ENCODE data around the gene SMIM26. TPM values are rescaled to one million over a fixed set of nuclear protein-coding genes. Genes with fewer than 3 reads are reported as not detected.

SMIM26 gene
- total RNA-seq, 6 experiments from 2014 or later: 59.7 to 71.0 (median 67.7) TPM

- TF ChIP-seq, protein P1, sequence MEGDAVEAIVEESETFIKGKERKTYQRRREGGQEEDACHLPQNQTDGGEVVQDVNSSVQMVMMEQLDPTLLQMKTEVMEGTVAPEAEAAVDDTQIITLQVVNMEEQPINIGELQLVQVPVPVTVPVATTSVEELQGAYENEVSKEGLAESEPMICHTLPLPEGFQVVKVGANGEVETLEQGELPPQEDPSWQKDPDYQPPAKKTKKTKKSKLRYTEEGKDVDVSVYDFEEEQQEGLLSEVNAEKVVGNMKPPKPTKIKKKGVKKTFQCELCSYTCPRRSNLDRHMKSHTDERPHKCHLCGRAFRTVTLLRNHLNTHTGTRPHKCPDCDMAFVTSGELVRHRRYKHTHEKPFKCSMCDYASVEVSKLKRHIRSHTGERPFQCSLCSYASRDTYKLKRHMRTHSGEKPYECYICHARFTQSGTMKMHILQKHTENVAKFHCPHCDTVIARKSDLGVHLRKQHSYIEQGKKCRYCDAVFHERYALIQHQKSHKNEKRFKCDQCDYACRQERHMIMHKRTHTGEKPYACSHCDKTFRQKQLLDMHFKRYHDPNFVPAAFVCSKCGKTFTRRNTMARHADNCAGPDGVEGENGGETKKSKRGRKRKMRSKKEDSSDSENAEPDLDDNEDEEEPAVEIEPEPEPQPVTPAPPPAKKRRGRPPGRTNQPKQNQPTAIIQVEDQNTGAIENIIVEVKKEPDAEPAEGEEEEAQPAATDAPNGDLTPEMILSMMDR (IDR thresholded peaks at IDR 0.05): no peak
- DNase-seq: no peak
- Mint-ChIP-seq H3K4me3 (no peak overlapping the region), H3K27me3 (ENCODE audit: insufficient read depth) (no peaks in the 10 kb centered on the region; the same call in 1 of the 2 replicates), H3K27ac (no peak overlapping the region), H3K36me3 (ENCODE audit: low read depth) (peaks cover 14% of the 10 kb centered on the region), H3K9me3 (no peaks in the 10 kb centered on the region), H3K4me1 (ENCODE audit: low read depth) (no peaks in the 10 kb centered on the region)
These were observed 13.5 kb upstream of the SMIM26 start for GRCh38 chr20:18553746-18554145.

DNA sequence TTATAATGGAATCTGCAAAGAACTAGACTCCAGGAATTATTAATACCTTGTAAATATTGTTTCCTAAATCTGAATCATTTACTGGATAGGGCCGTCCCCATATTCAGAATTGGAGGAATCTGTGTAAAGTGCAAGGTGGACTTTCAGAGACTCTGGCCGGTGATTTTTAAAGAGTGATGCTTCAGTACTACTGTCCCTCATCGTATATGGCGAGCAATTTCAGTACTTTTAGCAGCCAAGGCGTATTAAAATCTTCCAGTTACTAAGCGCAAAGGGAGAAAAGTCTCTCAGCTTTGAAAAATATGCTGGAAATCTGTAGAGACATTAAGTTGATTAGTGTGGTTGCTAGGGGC is 483 bp downstream of the SMIM26 start:
- DNase-seq: no peak
- Mint-ChIP-seq H3K27me3 (ENCODE audit: insufficient read depth) (peaks cover 2% of the 10 kb centered on the region; the same call in 1 of the 2 replicates), H3K9me3 (no peaks in the 10 kb centered on the region), H3K27ac (peak overlapping the region; percentile 98), H3K36me3 (ENCODE audit: low read depth) (peaks cover 11% of the 10 kb centered on the region), H3K4me3 (peak overlapping the region; percentile 90), H3K4me1 (ENCODE audit: low read depth) (peaks cover 9% of the 10 kb centered on the region)
- TF ChIP-seq, protein P1 (IDR thresholded peaks at IDR 0.05): no peak

- Mint-ChIP-seq H3K4me1 (ENCODE audit: low read depth) (peaks cover 9% of the 10 kb centered on the region), H3K4me3 (no peak overlapping the region), H3K27me3 (ENCODE audit: insufficient read depth) (peaks cover 2% of the 10 kb centered on the region; the same call in 1 of the 2 replicates), H3K9me3 (no peaks in the 10 kb centered on the region), H3K36me3 (ENCODE audit: low read depth) (peaks cover 11% of the 10 kb centered on the region), H3K27ac (no peak overlapping the region)
- TF ChIP-seq, protein P1 (IDR thresholded peaks at IDR 0.05): no peak
- DNase-seq: no peak
These were observed 3.8 kb downstream of the SMIM26 start for GRCh38 chr20:18571009-18571408.

- H3K27ac Mint-ChIP-seq: no peak overlapping the region
These were observed 4.3 kb downstream of the SMIM26 start for GRCh38 chr20:18571578-18571977.

DNA sequence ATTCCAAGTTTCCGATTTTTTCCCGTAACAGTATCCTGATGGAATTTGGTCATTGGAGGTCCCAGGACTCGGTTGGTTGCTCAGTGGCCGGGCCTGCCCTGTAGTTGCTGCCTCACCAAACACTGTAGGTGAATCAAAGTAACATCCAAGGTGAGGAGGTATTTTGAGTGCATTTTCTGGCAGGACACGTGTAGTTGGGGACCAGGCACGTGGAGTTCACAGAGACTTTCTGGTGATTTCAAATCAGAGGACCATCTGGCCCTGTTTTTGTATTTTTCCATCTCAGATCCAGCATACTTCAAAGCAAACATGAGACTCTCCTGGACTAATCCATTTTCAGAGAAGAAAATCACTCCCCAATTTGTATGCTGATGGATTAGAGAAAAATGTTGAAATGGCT is 10.7 kb downstream of the SMIM26 start:
- no peak overlapping the region for H3K4me3 Mint-ChIP-seq
- no peaks in the 10 kb centered on the region for H3K36me3 Mint-ChIP-seq (ENCODE audit: low read depth)
- H3K27me3 Mint-ChIP-seq (ENCODE audit: insufficient read depth): peaks cover 2% of the 10 kb centered on the region; the same call in 1 of the 2 replicates
- no peak for DNase-seq
- H3K27ac Mint-ChIP-seq: no peak overlapping the region
- H3K9me3 Mint-ChIP-seq: no peaks in the 10 kb centered on the region
- TF ChIP-seq, protein P1 (IDR thresholded peaks at IDR 0.05): no peak
- peaks cover 7% of the 10 kb centered on the region; the same call in 1 of the 2 replicates for H3K4me1 Mint-ChIP-seq (ENCODE audit: low read depth)

More at GRCh38 chr20:18571578-18571977, 4.3 kb downstream of the SMIM26 start:
- Mint-ChIP-seq H3K36me3 (ENCODE audit: low read depth) (peaks cover 11% of the 10 kb centered on the region), H3K9me3 (no peaks in the 10 kb centered on the region), H3K27me3 (ENCODE audit: insufficient read depth) (peaks cover 2% of the 10 kb centered on the region; the same call in 1 of the 2 replicates), H3K4me3 (no peak overlapping the region), H3K4me1 (ENCODE audit: low read depth) (peaks cover 4% of the 10 kb centered on the region)
- no peak for DNase-seq
- TF ChIP-seq, protein P1 (IDR thresholded peaks at IDR 0.05): no peak

DNA sequence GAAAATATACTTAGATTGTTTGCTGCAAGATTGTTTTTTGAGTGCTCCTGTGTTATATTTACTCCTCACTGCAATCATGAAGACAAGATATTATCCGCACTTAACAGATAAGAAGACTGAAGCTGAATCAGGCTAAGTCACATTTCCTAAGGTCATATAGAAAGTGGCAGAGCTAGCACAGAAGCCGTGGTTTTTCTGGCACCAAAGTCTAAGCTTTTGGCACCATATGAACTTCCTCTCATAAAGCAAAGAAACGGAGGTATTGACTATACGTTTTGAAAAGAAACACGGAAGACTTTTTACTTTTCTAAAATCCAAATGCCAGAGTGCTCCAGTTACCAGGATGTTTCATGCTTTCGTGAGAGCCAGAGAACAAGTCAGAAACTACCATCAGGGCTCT is 11.3 kb downstream of the SMIM26 start:
- Mint-ChIP-seq H3K27me3 (ENCODE audit: insufficient read depth) (peaks cover 2% of the 10 kb centered on the region; the same call in 1 of the 2 replicates), H3K36me3 (ENCODE audit: low read depth) (no peaks in the 10 kb centered on the region), H3K9me3 (no peaks in the 10 kb centered on the region), H3K4me3 (no peak overlapping the region), H3K27ac (no peak overlapping the region), H3K4me1 (ENCODE audit: low read depth) (peaks cover 7% of the 10 kb centered on the region; the same call in 1 of the 2 replicates)
- DNase-seq: no peak
- TF ChIP-seq, protein P1 (IDR thresholded peaks at IDR 0.05): no peak

All from HFFc6 (cell line).